GM21390 (cell line): ENCODE results near the gene PPP1R16B.

Experiments
- ATAC-seq: cut with Tn5 transposase; IDR thresholded peaks from one replicate; pipeline ENCODE4 v1.9.1; 2021; ENCODE audit not compliant: unreplicated experiment

Gene PPP1R16B

GRCh38 chr20:38825901-38826625 lies 20.6 kb downstream of the PPP1R16B start:
- ATAC-seq: no peak

GRCh38 chr20:38827770-38828281 lies 22.3 kb downstream of the PPP1R16B start:
- no peak for ATAC-seq

GRCh38 chr20:38828514-38829295 lies 23.2 kb downstream of the PPP1R16B start:
- no peak for ATAC-seq

GRCh38 chr20:38829296-38829875 lies 23.9 kb downstream of the PPP1R16B start:
- no peak for ATAC-seq

GRCh38 chr20:38830356-38830755 lies 24.9 kb downstream of the PPP1R16B start:
- ATAC-seq: no peak

GRCh38 chr20:38831049-38831691 lies 25.7 kb downstream of the PPP1R16B start:
- ATAC-seq: no peak

GRCh38 chr20:38831995-38832620 lies 26.6 kb downstream of the PPP1R16B start:
- ATAC-seq: no peak

GRCh38 chr20:38833154-38833856 lies 27.8 kb downstream of the PPP1R16B start:
- ATAC-seq: no peak

- ATAC-seq: no peak
Measured at GRCh38 chr20:38833857-38834164, 28.3 kb downstream of the PPP1R16B start.

- ATAC-seq: no peak
Measured at GRCh38 chr20:38834868-38835267, 29.4 kb downstream of the PPP1R16B start.

- ATAC-seq: no peak
Measured at GRCh38 chr20:38835792-38836191, 30.3 kb downstream of the PPP1R16B start.

- peak; percentile 45 for ATAC-seq
Measured at GRCh38 chr20:38836991-38837390, 31.5 kb downstream of the PPP1R16B start.

- ATAC-seq: no peak
Measured at GRCh38 chr20:38838326-38838725, 32.8 kb downstream of the PPP1R16B start.

GRCh38 chr20:38839563-38839962 lies 34.1 kb downstream of the PPP1R16B start:
- ATAC-seq: no peak

- ATAC-seq: no peak
Measured at GRCh38 chr20:38840053-38840893, 34.8 kb downstream of the PPP1R16B start.

GRCh38 chr20:38840894-38841470 lies 35.5 kb downstream of the PPP1R16B start:
- no peak for ATAC-seq

- no peak for ATAC-seq
Measured at GRCh38 chr20:38841570-38841969, 36.1 kb downstream of the PPP1R16B start.

GRCh38 chr20:38842026-38842425 lies 36.5 kb downstream of the PPP1R16B start:
- ATAC-seq: peak; percentile 48

- ATAC-seq: peak; percentile 84
Measured at GRCh38 chr20:38842558-38842981, 37.1 kb downstream of the PPP1R16B start.
